Smooth muscle cell (in vitro differentiated cells): ENCODE data around the gene COL4A2. TPM values are rescaled to one million over a fixed set of nuclear protein-coding genes. Genes with fewer than 3 reads are reported as not detected.

Experiments
- DNase-seq: peaks from one replicate; lab custom pipeline; 2025; ENCODE audit not compliant: unreplicated experiment; lab: John Stamatoyannopoulos, UW
- H2AFZ ChIP-seq: fragments of 200-600 bp; sonication (generic); 2 replicates; pipeline ENCODE4 v1.6.0; 2016; ENCODE audit warnings: antibody characterized with exemption, low read depth, mild to moderate bottlenecking
- H3F3A ChIP-seq: fragments of 200-600 bp; sonication (generic); 2 replicates; pipeline ENCODE4 v1.6.0; 2017; ENCODE audit warnings: antibody characterized with exemption, low read depth
- H3K27ac ChIP-seq: fragments of 200-600 bp; sonication (generic); 2 replicates; pipeline ENCODE4 v1.5.1; 2016; ENCODE audit warnings: low read depth, mild to moderate bottlenecking
- H3K27me3 ChIP-seq: fragments of 200-600 bp; sonication (generic); 2 replicates; pipeline ENCODE4 v1.6.1; 2016; ENCODE audit warnings: low read depth, mild to moderate bottlenecking
- H3K36me3 ChIP-seq: fragments of 200-600 bp; sonication (generic); 2 replicates; pipeline ENCODE4 v1.5.1; 2016; ENCODE audit warnings: low read depth
- H3K4me1 ChIP-seq: fragments of 200-600 bp; sonication (generic); 2 replicates; pipeline ENCODE4 v1.5.1; 2016; ENCODE audit warnings: low read depth
- H3K4me2 ChIP-seq: fragments of 200-600 bp; sonication (generic); 2 replicates; pipeline ENCODE4 v1.6.0; 2016; ENCODE audit warnings: mild to moderate bottlenecking
- H3K4me3 ChIP-seq: fragments of 200-600 bp; sonication (generic); 2 replicates; pipeline ENCODE4 v1.5.1; 2016; ENCODE audit warnings: mild to moderate bottlenecking
- H3K79me2 ChIP-seq: fragments of 200-600 bp; sonication (generic); 2 replicates; pipeline ENCODE4 v1.6.0; 2016; ENCODE audit warnings: low read depth, mild to moderate bottlenecking
- H3K9ac ChIP-seq: fragments of 200-600 bp; sonication (generic); 2 replicates; pipeline ENCODE4 v1.6.0; 2016; ENCODE audit warnings: low read depth
- H3K9me3 ChIP-seq: fragments of 200-600 bp; sonication (generic); replicated peaks from 2 replicates; pipeline ENCODE4 v1.5.1; 2016; ENCODE audit warnings: low read depth
- H4K20me1 ChIP-seq: fragments of 200-600 bp; sonication (generic); 2 replicates; pipeline ENCODE4 v1.6.0; 2016; ENCODE audit warnings: low read depth
- WGBS: methylation state at CpG from one replicate; pipeline ENCODE4 v1.1.7; 2016; ENCODE audit warnings: low lambda C conversion rate; 5-methylcytosine and 5-hydroxymethylcytosine counted together
- polyA plus RNA-seq: library from polyadenylated mRNA; unstranded; fragments of >200 nt; fragmentation: Nextera tagmentation; extraction: Ambion mirVana; gene quantifications from 2 replicates; pipeline ENCODE4 v1.2.1, GENCODE V29; 2016
- total RNA-seq: library from RNA; depleted of rRNA; stranded (reverse); fragments of >200 nt; gene quantifications from 2 replicates; pipeline ENCODE4 v1.2.3, GENCODE V29; 2014
- TF ChIP-seq, protein P1 (sequence below): fragments of 200-600 bp; sonication (generic); IDR thresholded peaks from 2 replicates; pipeline ENCODE4 v1.5.1; 2017; ENCODE audit warnings: borderline replicate concordance, mild to moderate bottlenecking, antibody characterized with exemption; ENCODE audit not compliant: insufficient read depth, poor library complexity, severe bottlenecking

COL4A2 gene
- total and polyA plus RNA-seq, 2 experiments from 2014 or later, result 1,456 to 2,786 TPM

DNA sequence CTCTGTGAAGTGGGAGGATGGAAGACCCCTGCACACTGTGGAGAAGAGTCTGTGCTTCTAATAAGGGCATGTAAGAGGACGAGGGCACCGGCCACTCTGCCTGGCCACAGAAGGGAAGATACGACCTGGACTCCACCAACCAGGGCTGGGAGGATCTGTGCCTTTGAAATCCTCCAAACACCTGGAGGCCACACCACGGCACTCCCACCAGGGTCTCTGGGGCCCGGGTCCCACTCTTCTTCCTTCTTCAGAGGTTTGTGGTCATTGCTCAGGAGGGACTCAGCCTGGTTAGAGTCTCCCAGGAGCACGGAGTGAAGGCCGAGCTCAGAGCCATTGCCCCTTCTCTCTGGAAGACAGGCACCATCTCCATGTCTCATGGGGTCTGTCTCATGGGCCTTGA lies 212.4 kb downstream of the COL4A2 start:
- no peak overlapping the region for H3K9ac ChIP-seq

DNA sequence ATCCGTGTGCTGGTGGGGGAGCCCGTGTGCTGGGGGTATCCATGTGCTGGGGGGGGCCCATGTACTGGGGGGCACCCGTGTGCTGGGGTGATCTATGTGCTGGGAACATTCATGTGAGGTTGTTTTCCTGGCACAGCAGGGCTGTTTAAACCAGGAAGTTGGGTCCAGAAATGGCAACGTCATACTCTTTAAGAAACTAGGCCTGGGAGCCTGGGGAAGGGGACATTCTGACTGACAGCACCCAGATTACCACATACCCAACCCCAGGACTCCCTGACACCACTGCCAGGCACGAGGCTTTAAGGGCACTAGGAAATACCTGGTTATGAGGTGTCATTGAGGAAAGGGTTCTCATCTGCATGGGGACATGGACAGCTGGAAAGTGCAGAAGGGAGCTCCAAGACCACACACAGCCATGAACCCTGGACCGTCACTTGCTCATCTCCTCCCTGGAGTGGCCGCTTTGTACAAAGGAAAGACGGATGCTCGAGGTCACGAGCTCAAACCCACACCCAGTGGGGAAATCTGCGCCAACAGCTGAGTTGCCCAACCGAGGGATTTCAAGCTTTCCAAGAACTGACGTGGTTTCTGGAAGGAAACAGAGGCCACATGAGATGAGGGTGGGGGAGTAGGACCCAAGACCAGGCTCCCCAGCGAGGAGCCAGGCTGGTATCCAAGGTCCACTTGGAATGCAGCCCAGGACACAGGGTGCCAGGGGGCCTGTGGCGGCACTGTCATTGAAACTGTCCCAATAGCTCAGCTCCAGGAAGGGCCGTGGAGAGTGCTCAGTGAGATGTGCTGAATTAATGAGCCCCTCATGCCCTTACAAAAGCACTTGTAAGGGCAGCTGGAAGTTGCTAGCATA lies 213.6 kb downstream of the COL4A2 start:
- H3K79me2 ChIP-seq, result no peaks in the 10 kb centered on the region
- H3K27me3 ChIP-seq, result no peaks in the 10 kb centered on the region
- WGBS, result 68% methylated on average over 14 of the region's 16 CpGs
- H4K20me1 ChIP-seq, result peaks cover 13% of the 10 kb centered on the region
- peaks cover 33% of the 10 kb centered on the region for H3F3A ChIP-seq
- TF ChIP-seq, protein P1, sequence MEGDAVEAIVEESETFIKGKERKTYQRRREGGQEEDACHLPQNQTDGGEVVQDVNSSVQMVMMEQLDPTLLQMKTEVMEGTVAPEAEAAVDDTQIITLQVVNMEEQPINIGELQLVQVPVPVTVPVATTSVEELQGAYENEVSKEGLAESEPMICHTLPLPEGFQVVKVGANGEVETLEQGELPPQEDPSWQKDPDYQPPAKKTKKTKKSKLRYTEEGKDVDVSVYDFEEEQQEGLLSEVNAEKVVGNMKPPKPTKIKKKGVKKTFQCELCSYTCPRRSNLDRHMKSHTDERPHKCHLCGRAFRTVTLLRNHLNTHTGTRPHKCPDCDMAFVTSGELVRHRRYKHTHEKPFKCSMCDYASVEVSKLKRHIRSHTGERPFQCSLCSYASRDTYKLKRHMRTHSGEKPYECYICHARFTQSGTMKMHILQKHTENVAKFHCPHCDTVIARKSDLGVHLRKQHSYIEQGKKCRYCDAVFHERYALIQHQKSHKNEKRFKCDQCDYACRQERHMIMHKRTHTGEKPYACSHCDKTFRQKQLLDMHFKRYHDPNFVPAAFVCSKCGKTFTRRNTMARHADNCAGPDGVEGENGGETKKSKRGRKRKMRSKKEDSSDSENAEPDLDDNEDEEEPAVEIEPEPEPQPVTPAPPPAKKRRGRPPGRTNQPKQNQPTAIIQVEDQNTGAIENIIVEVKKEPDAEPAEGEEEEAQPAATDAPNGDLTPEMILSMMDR, result no peak
- H2AFZ ChIP-seq, result no peak overlapping the region
- H3K4me3 ChIP-seq, result no peak overlapping the region
- no peak for DNase-seq
- no peak overlapping the region for H3K9ac ChIP-seq
- H3K4me1 ChIP-seq, result no peaks in the 10 kb centered on the region
- H3K9me3 ChIP-seq, result no peaks in the 10 kb centered on the region
- no peaks in the 10 kb centered on the region for H3K36me3 ChIP-seq
- H3K4me2 ChIP-seq, result no peak overlapping the region
- peak overlapping the region; percentile 17 for H3K27ac ChIP-seq

More for the DNA sequence above, 212.4 kb downstream of the COL4A2 start:
- WGBS, result 98% methylated on average over 7 of the region's 7 CpGs
- H3K4me3 ChIP-seq, result no peak overlapping the region
- H3K9me3 ChIP-seq, result no peaks in the 10 kb centered on the region
- no peak overlapping the region for H3K4me2 ChIP-seq
- H4K20me1 ChIP-seq, result peaks cover 8% of the 10 kb centered on the region
- DNase-seq, result no peak
- no peaks in the 10 kb centered on the region for H3K4me1 ChIP-seq
- no peaks in the 10 kb centered on the region for H3K79me2 ChIP-seq
- H3F3A ChIP-seq, result peaks cover 44% of the 10 kb centered on the region
- H3K27me3 ChIP-seq, result no peaks in the 10 kb centered on the region
- no peak overlapping the region for H2AFZ ChIP-seq
- H3K36me3 ChIP-seq, result no peaks in the 10 kb centered on the region
- TF ChIP-seq, protein P1, result no peak
- no peak overlapping the region for H3K27ac ChIP-seq

DNA sequence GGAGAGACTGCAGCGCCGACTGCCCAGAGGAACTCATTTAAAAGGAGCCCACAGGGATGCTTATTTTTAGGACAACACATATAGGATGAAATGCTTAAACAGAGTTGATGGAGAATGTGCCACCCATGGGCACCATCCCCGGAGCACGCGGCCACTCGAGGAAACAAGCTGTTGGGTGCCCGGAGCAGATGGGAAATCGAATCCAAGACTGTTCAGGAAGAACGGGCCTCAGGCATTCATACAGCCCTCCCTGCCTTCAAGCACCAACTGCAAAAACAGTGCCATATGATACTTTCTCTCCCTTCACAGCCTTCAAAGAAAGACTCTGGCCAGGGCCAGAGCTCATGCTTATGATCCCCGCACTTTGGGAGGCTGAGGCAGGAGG lies 214.2 kb downstream of the COL4A2 start:
- H3K4me1 ChIP-seq, result no peaks in the 10 kb centered on the region
- H3K27me3 ChIP-seq, result no peaks in the 10 kb centered on the region
- no peaks in the 10 kb centered on the region for H3K36me3 ChIP-seq
- H4K20me1 ChIP-seq, result peaks cover 19% of the 10 kb centered on the region
- no peak overlapping the region for H3K9ac ChIP-seq
- H3K9me3 ChIP-seq, result no peaks in the 10 kb centered on the region
- TF ChIP-seq, protein P1, result no peak
- peak overlapping the region; percentile 17 for H3K27ac ChIP-seq
- H3K4me2 ChIP-seq, result no peak overlapping the region
- H3K4me3 ChIP-seq, result no peak overlapping the region
- peaks cover 29% of the 10 kb centered on the region for H3F3A ChIP-seq
- DNase-seq, result no peak
- WGBS, result 96% methylated on average over 10 of the region's 10 CpGs
- H2AFZ ChIP-seq, result no peak overlapping the region
- H3K79me2 ChIP-seq, result no peaks in the 10 kb centered on the region
